Ecto neural progenitor cell (in vitro differentiated cells): Measurements from ENCODE around the gene MED12L.

Source experiments
- DNase-seq: peaks from one replicate; pipeline ENCODE4 v3.0.0-alpha.2; 2018; ENCODE audit warnings: low spot score

Gene MED12L

GRCh38 chr3:151415289-151415688, 329.8 kb downstream of the MED12L start:
- DNase-seq = no peak

- no peak for DNase-seq
Observed at GRCh38 chr3:151419806-151420205, 334.3 kb downstream of the MED12L start.

GRCh38 chr3:151421938-151422337, 336.5 kb downstream of the MED12L start:
- no peak for DNase-seq

GRCh38 chr3:151423091-151423490, 337.6 kb downstream of the MED12L start:
- no peak for DNase-seq

- DNase-seq = no peak
Observed at GRCh38 chr3:151425627-151426340, 340.3 kb downstream of the MED12L start.

GRCh38 chr3:151426341-151426657, 340.8 kb downstream of the MED12L start:
- DNase-seq = no peak

- DNase-seq = no peak
Observed at GRCh38 chr3:151428386-151428785, 342.9 kb downstream of the MED12L start.

GRCh38 chr3:151430821-151431484, 345.5 kb downstream of the MED12L start:
- no peak for DNase-seq

GRCh38 chr3:151431940-151432339, 346.5 kb downstream of the MED12L start:
- no peak for DNase-seq

- DNase-seq = no peak
Observed at GRCh38 chr3:151432616-151433372, 347.3 kb downstream of the MED12L start.

GRCh38 chr3:151434151-151434890, 348.9 kb downstream of the MED12L start:
- DNase-seq = no peak

GRCh38 chr3:151436675-151437446, 351.4 kb downstream of the MED12L start:
- DNase-seq = no peak

GRCh38 chr3:151437906-151438305, 352.4 kb downstream of the MED12L start:
- DNase-seq = no peak

GRCh38 chr3:151439652-151440125, 354.2 kb downstream of the MED12L start:
- DNase-seq = no peak

- no peak for DNase-seq
Observed at GRCh38 chr3:151440940-151441339, 355.5 kb downstream of the MED12L start.

- DNase-seq = peak; percentile 52
Observed at GRCh38 chr3:151443583-151443982, 358.1 kb downstream of the MED12L start.

GRCh38 chr3:151445273-151446001, 360.0 kb downstream of the MED12L start:
- DNase-seq = no peak

- no peak for DNase-seq
Observed at GRCh38 chr3:151446002-151446340, 360.5 kb downstream of the MED12L start.

- no peak for DNase-seq
Observed at GRCh38 chr3:151452368-151452767, 366.9 kb downstream of the MED12L start.

- DNase-seq = no peak
Observed at GRCh38 chr3:151452841-151453240, 367.4 kb downstream of the MED12L start.

GRCh38 chr3:151456065-151456464, 370.6 kb downstream of the MED12L start:
- DNase-seq = no peak
